Ammon's horn (tissue), 1 donor: ENCODE measurements around the gene SF3B1.
"Not testable (repeated sequence)": the region's sequence is repeated elsewhere in the genome, so short reads cannot be mapped to it uniquely, and the experiment has no call there.

Experiments
- DNase-seq: peaks from one replicate; pipeline ENCODE4 v3.0.0-alpha.2; 2016; ENCODE audit warnings: low spot score

SF3B1 gene

GRCh38 chr2:197435598-197436420 is 981 bp upstream of the SF3B1 start:
- no peak for DNase-seq

- DNase-seq = no peak
Measured at GRCh38 chr2:197433780-197434438, 919 bp downstream of the SF3B1 start.

- not testable (repeated sequence) for DNase-seq
Measured at GRCh38 chr2:197432527-197432926, 2.3 kb downstream of the SF3B1 start.

GRCh38 chr2:197431858-197432257 is 3.0 kb downstream of the SF3B1 start:
- no peak for DNase-seq

GRCh38 chr2:197427986-197428385 is 6.8 kb downstream of the SF3B1 start:
- no peak for DNase-seq

GRCh38 chr2:197426723-197427603 is 7.9 kb downstream of the SF3B1 start:
- no peak for DNase-seq

GRCh38 chr2:197425550-197425949 is 9.3 kb downstream of the SF3B1 start:
- DNase-seq = no peak

- DNase-seq = no peak
Measured at GRCh38 chr2:197423307-197423706, 11.5 kb downstream of the SF3B1 start.

- DNase-seq = no peak
Measured at GRCh38 chr2:197419438-197419837, 15.4 kb downstream of the SF3B1 start.

GRCh38 chr2:197416268-197416667 is 18.6 kb downstream of the SF3B1 start:
- no peak for DNase-seq

GRCh38 chr2:197414515-197414914 is 20.3 kb downstream of the SF3B1 start:
- DNase-seq = no peak

GRCh38 chr2:197414039-197414438 is 20.8 kb downstream of the SF3B1 start:
- no peak for DNase-seq

GRCh38 chr2:197405582-197405981 is 29.2 kb downstream of the SF3B1 start:
- DNase-seq = no peak

GRCh38 chr2:197399887-197400540 is 34.8 kb downstream of the SF3B1 start:
- DNase-seq = no peak

GRCh38 chr2:197398913-197399312 is 35.9 kb downstream of the SF3B1 start:
- DNase-seq = no peak

- DNase-seq = no peak
Measured at GRCh38 chr2:197391220-197391717, 43.6 kb downstream of the SF3B1 start.

GRCh38 chr2:197388866-197389587 is 45.8 kb downstream of the SF3B1 start:
- DNase-seq = no peak

GRCh38 chr2:197387179-197387578 is 47.6 kb downstream of the SF3B1 start:
- DNase-seq = no peak

GRCh38 chr2:197386242-197386641 is 48.6 kb downstream of the SF3B1 start:
- no peak for DNase-seq

GRCh38 chr2:197383825-197384224 is 51.0 kb downstream of the SF3B1 start:
- DNase-seq = no peak

GRCh38 chr2:197381641-197382040 is 53.2 kb downstream of the SF3B1 start:
- DNase-seq = no peak
